Activated CD8-positive, alpha-beta memory T cell treated with anti-CD3 and anti-CD28 coated beads for 24 hours (primary cell): ENCODE data around the gene CLCNKA.

ENCODE experiments used
- DNase-seq: peaks from one replicate; pipeline ENCODE4 v3.0.0-alpha.2; 2020

Gene CLCNKA

DNA sequence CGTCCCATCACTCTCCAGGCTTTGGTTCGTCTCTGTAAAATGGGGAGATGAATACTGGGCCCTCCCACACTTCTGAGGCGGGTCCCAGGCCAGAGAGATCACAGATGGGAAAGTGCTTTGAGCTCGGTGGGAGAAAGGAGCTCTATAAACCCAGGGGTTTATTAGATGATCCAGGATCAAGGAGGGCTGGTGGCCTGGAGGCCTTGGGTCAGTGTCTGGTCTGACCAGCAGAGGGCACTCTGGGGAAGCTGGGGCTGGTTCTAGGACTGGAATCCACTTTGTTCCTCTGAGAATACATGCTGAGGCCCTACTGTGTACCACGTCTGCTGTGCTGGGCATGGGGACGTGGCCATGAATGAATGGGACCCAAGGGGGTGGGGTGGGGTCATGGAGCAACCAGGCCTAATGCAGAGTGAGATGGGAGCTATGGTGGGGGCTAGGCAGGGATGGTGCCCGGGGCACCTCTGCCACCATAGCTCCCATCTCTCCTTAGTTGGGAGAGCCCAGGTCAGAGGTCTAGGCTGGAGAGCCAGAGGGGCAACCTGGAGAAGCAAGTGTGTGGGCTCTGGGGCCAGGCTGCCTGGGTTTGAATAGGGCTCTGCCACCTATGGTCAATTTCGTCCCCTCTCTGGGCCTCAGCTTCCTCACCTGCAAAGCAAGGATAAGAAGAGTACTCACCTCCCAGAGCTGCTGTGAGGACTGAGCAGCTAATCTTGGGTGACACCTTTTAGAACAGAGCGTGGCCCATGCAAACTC is 60.6 kb downstream of the CLCNKA start:
- peak; percentile 85 for DNase-seq

DNA sequence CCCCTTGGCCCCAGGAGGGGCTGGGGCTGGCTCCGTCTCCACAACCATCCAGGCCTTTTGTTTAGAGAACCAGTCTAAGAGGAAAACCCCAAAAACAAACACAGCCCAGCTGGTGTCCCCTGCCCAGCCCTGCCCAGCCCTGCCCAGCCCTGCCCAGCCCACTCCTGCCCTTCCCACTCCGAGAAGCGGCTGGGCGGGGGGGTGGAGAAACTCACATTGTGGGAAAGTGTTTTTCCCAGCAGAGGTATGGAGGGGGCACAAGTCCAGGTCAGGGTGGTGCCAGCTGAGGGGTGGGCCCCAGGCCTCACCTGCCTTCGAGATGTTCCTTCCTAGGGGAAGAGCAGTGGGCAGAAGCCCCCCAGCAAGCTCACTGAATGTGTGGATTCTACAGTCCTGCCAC is 61.6 kb downstream of the CLCNKA start:
- no peak for DNase-seq
